Gastrocnemius medialis (tissue), 4 donors: ENCODE measurements around the gene CMTM7.

Experiments used
- CTCF ChIP-seq, 5 experiments: fragments of 450-650 bp in 3 of 5; fragments of 200-600 bp in 2 of 5; sonication (generic) in 2 of 5; IDR thresholded peaks in 4 of 5; conservative IDR thresholded peaks in 1 of 5; 1 replicate in 4 of 5; 2 replicates in 1 of 5; pipeline ENCODE4 v1.5.1; 2016 to 2019; ENCODE audit warnings: antibody characterized with exemption in 5 of 5, mild to moderate bottlenecking in 3 of 5, moderate library complexity in 3 of 5
- POLR2A ChIP-seq, 2 donors: fragments of 450-650 bp; IDR thresholded peaks; one replicate each; pipeline ENCODE4 v1.6.1; 2017; ENCODE audit warnings: antibody characterized with exemption in 2 of 2, mild to moderate bottlenecking in 2 of 2, moderate library complexity in 2 of 2

GRCh38 chr3:32480604-32481003 lies 89.0 kb downstream of the CMTM7 start:
- TF ChIP-seq CTCF (IDR thresholded peaks at IDR 0.05 in 4 of 5, conservative IDR thresholded peaks at IDR 0.05 in 1 of 5) (no peak), POLR2A (IDR thresholded peaks at IDR 0.05) (no peak)
